H9 (cell line): ENCODE data around the gene LPP. TPM values are rescaled to one million over a fixed set of nuclear protein-coding genes. Genes with fewer than 3 reads are reported as not detected.

Source experiments
- DNase-seq: peaks from one replicate; pipeline ENCODE4 v3.0.0-alpha.2; 2017
- H2AFZ ChIP-seq: one replicate; pipeline ENCODE4 v1.6.1; 2013; ENCODE audit warnings: mild to moderate bottlenecking, low read length, control low read depth, moderate library complexity
- H2AK5ac ChIP-seq: 2 replicates; pipeline ENCODE4 v1.6.1; 2013; ENCODE audit warnings: low read length, control low read depth, mixed read lengths; ENCODE audit not compliant: insufficient read length
- H2BK120ac ChIP-seq: one replicate; pipeline ENCODE4 v1.6.1; 2013; ENCODE audit warnings: low read depth, mild to moderate bottlenecking, low read length, control low read depth, inconsistent platforms; ENCODE audit not compliant: poor library complexity, severe bottlenecking
- H2BK12ac ChIP-seq: 2 replicates; pipeline ENCODE4 v1.6.1; 2013; ENCODE audit warnings: low read length, control low read depth, mixed read lengths, low read depth; ENCODE audit not compliant: insufficient read length
- H2BK15ac ChIP-seq: 2 replicates; pipeline ENCODE4 v1.6.1; 2013; ENCODE audit warnings: low read depth, low read length, control low read depth
- H2BK20ac ChIP-seq: one replicate; pipeline ENCODE4 v1.6.1; 2013; ENCODE audit warnings: low read depth, mild to moderate bottlenecking, low read length, control low read depth, inconsistent platforms; ENCODE audit not compliant: poor library complexity, severe bottlenecking
- H2BK5ac ChIP-seq: 2 replicates; pipeline ENCODE4 v1.6.1; 2013; ENCODE audit warnings: low read length, control low read depth, mixed read lengths; ENCODE audit not compliant: insufficient read length
- H3K14ac ChIP-seq: 2 replicates; pipeline ENCODE4 v1.6.1; 2013; ENCODE audit warnings: low read length, control low read depth; ENCODE audit not compliant: insufficient read depth
- H3K18ac ChIP-seq: 2 replicates; pipeline ENCODE4 v1.6.1; 2013; ENCODE audit warnings: low read depth, mild to moderate bottlenecking, mixed read lengths, low read length, control low read depth; ENCODE audit not compliant: insufficient read length
- H3K23ac ChIP-seq: 2 replicates; pipeline ENCODE4 v1.6.1; 2013; ENCODE audit warnings: low read length, control low read depth, mixed read lengths, low read depth; ENCODE audit not compliant: insufficient read length
- H3K23me2 ChIP-seq: 2 replicates; pipeline ENCODE4 v1.6.1; 2013; ENCODE audit warnings: low read depth, mild to moderate bottlenecking, mixed read lengths, low read length, control low read depth; ENCODE audit not compliant: insufficient read length, poor library complexity, severe bottlenecking
- H3K27ac ChIP-seq: 2 replicates; pipeline ENCODE4 v1.5.1; 2013; ENCODE audit warnings: low read length, control low read depth, mixed read lengths, low read depth; ENCODE audit not compliant: insufficient read length
- H3K27me3 ChIP-seq: 2 replicates; pipeline ENCODE4 v1.6.1; 2013; ENCODE audit warnings: low read length, control low read depth, inconsistent platforms; ENCODE audit not compliant: insufficient read depth
- H3K4ac ChIP-seq: 2 replicates; pipeline ENCODE4 v1.6.1; 2013; ENCODE audit warnings: low read depth, mild to moderate bottlenecking, control low read depth, inconsistent platforms, low read length, moderate library complexity
- H3K4me1 ChIP-seq: 2 replicates; pipeline ENCODE4 v1.6.1; 2013; ENCODE audit warnings: low read length, control low read depth, inconsistent platforms; ENCODE audit not compliant: insufficient read depth
- H3K4me2 ChIP-seq: 2 replicates; pipeline ENCODE4 v1.6.1; 2013; ENCODE audit warnings: low read length, control low read depth, mixed read lengths; ENCODE audit not compliant: insufficient read length, insufficient read depth
- H3K56ac ChIP-seq: 2 replicates; pipeline ENCODE4 v1.6.1; 2013; ENCODE audit warnings: low read depth, mild to moderate bottlenecking, mixed read lengths, low read length, control low read depth; ENCODE audit not compliant: insufficient read length
- H3K79me1 ChIP-seq: 2 replicates; pipeline ENCODE4 v1.6.1; 2013; ENCODE audit warnings: low read depth, mild to moderate bottlenecking, moderate library complexity, low read length, control low read depth, inconsistent platforms; ENCODE audit not compliant: insufficient read depth, poor library complexity, severe bottlenecking
- H3K79me2 ChIP-seq: 2 replicates; pipeline ENCODE4 v1.6.1; 2013; ENCODE audit warnings: low read length, control low read depth, inconsistent platforms; ENCODE audit not compliant: insufficient read depth
- H3K9ac ChIP-seq: 2 replicates; pipeline ENCODE4 v1.6.1; 2013; ENCODE audit warnings: low read length, control low read depth, mixed read lengths; ENCODE audit not compliant: insufficient read length; ENCODE audit errors: extremely low read depth
- H3K9me3 ChIP-seq: one replicate; pipeline ENCODE4 v1.6.1; 2013; ENCODE audit warnings: low read depth, low read length, inconsistent platforms; ENCODE audit not compliant: control insufficient read depth
- H3T11ph ChIP-seq: one replicate; pipeline ENCODE4 v1.6.1; 2013; ENCODE audit warnings: mild to moderate bottlenecking, low read length, control low read depth, inconsistent platforms
- H4K20me1 ChIP-seq: one replicate; pipeline ENCODE4 v1.6.1; 2013; ENCODE audit not compliant: control insufficient read depth, insufficient read length, insufficient read depth
- H4K5ac ChIP-seq: 2 replicates; pipeline ENCODE4 v1.6.1; 2013; ENCODE audit warnings: low read depth, mild to moderate bottlenecking, mixed read lengths, low read length, control low read depth; ENCODE audit not compliant: insufficient read length
- H4K8ac ChIP-seq: replicated peaks from 2 replicates; pipeline ENCODE4 v1.6.1; 2013; ENCODE audit warnings: low read length, control low read depth, mixed read lengths, low read depth; ENCODE audit not compliant: insufficient read length
- H4K91ac ChIP-seq: 2 replicates; pipeline ENCODE4 v1.6.1; 2013; ENCODE audit warnings: low read depth, mild to moderate bottlenecking, moderate library complexity, mixed read lengths, low read length, control low read depth; ENCODE audit not compliant: insufficient read length
- H3K27ac Mint-ChIP-seq, 3 experiments: 2 replicates in 2 of 3; 3 replicates in 1 of 3; pipeline ENCODE4 v1.8.0; 2020 to 2021; ENCODE audit warnings: mixed read lengths in 3 of 3, mild to moderate bottlenecking in 1 of 3, moderate library complexity in 1 of 3
- H3K27me3 Mint-ChIP-seq: 2 replicates; pipeline ENCODE4 v1.8.0; 2021; ENCODE audit warnings: low read depth, mild to moderate bottlenecking, moderate library complexity, mixed read lengths
- H3K36me3 Mint-ChIP-seq, 3 experiments: 2 replicates in 2 of 3; 3 replicates in 1 of 3; pipeline ENCODE4 v1.8.0; 2020 to 2021; ENCODE audit warnings: low read depth in 3 of 3, mixed read lengths in 3 of 3; ENCODE audit not compliant: insufficient read depth in 1 of 3
- H3K4me1 Mint-ChIP-seq, 2 experiments: 2 replicates each; pipeline ENCODE4 v1.8.0; 2020; ENCODE audit warnings: mixed read lengths in 2 of 2
- H3K4me3 Mint-ChIP-seq, 2 experiments: 2 replicates in 1 of 2; 3 replicates in 1 of 2; pipeline ENCODE4 v1.8.0; 2020 to 2021; ENCODE audit warnings: mild to moderate bottlenecking in 2 of 2, mixed read lengths in 2 of 2, moderate library complexity in 1 of 2
- H3K9me3 Mint-ChIP-seq, 2 experiments: 2 replicates in 1 of 2; 3 replicates in 1 of 2; pipeline ENCODE4 v1.8.0; 2020; ENCODE audit warnings: mild to moderate bottlenecking in 2 of 2, mixed read lengths in 2 of 2, moderate library complexity in 1 of 2
- CTCF ChIP-seq: fragments of 200-600 bp; sonication (generic); conservative IDR thresholded peaks from 3 replicates; pipeline ENCODE4 v1.8.0; 2021; ENCODE audit warnings: antibody characterized with exemption, mild to moderate bottlenecking
- WGBS: extraction: QIAGEN DNeasy Blood & Tissue Kit; methylation state at CpG from one replicate; pipeline ENCODE4 v1.1.7; 2013; ENCODE audit warnings: missing lambda C conversion rate, low lambda C conversion rate, mixed read lengths; ENCODE audit not compliant: insufficient read length; ENCODE audit errors: extremely low coverage; 5-methylcytosine and 5-hydroxymethylcytosine counted together
- total RNA-seq: library from RNA; stranded (reverse); gene quantifications from 2 replicates; pipeline ENCODE4 v1.2.1, GENCODE V29; 2021

Gene LPP
- total RNA-seq, 1 experiment from 2014 or later: 64.6 TPM

GRCh38 chr3:188533612-188534357 is 379.8 kb downstream of the LPP start:
- Histone ChIP-seq H4K20me1 (no peaks in the 10 kb centered on the region), H2BK15ac (no peak overlapping the region), H3T11ph (no peak overlapping the region), H3K4me1 (no peaks in the 10 kb centered on the region), H3K23ac (no peak overlapping the region), H3K79me2 (no peaks in the 10 kb centered on the region; the same call in 1 of the 2 replicates), H2AK5ac (no peak overlapping the region), H3K27ac (no peak overlapping the region), H2BK5ac (no peak overlapping the region), H3K4ac (no peak overlapping the region), H3K79me1 (no peaks in the 10 kb centered on the region), H3K4me2 (no peak overlapping the region), H3K23me2 (no peaks in the 10 kb centered on the region), H3K14ac (no peak overlapping the region), H3K18ac (no peak overlapping the region), H4K5ac (no peak overlapping the region), H3K27me3 (no peaks in the 10 kb centered on the region), H2BK12ac (no peak overlapping the region), H3K9ac (no peak overlapping the region), H3K9me3 (no peaks in the 10 kb centered on the region), H2BK20ac (no peak overlapping the region), H3K56ac (no peak overlapping the region), H4K91ac (no peak overlapping the region), H4K8ac (no peak overlapping the region), H2AFZ (no peak overlapping the region), H2BK120ac (no peak overlapping the region)
- H3K4me1 Mint-ChIP-seq: peaks cover 18% of the 10 kb centered on the region in 2 experiments
- no peak for TF ChIP-seq CTCF
- H3K27me3 Mint-ChIP-seq: no peaks in the 10 kb centered on the region
- no CpG with 5 or more reads among the region's 4 CpGs for WGBS
- no peak overlapping the region for H3K27ac Mint-ChIP-seq
- H3K36me3 Mint-ChIP-seq: no peaks in the 10 kb centered on the region
- H3K4me3 Mint-ChIP-seq: no peak overlapping the region
- no peaks in the 10 kb centered on the region for H3K9me3 Mint-ChIP-seq
- DNase-seq: no peak
